Measurements from ENCODE around the gene FILIP1L.

Gene FILIP1L

DNA sequence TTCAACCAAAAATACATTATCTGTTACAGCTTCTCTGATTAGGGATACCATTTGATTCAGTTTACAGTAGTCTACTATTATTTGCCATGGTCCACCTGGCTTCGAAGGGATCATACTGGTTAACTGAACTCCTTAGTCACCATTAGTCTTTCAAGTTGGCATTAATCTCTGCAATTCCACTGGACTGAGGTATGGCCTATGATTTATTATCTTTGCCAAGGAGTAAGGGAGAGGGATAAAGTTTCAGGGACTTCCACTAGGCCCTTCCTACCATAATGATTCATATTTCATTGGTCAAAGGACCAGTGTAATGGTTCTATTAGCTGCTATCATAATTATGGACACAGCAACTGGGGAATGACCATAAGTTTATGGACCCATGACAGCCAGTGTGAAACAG is 303.9 kb downstream of the FILIP1L start:
- Histone ChIP-seq H3K9me3 (ENCODE audit: control insufficient read depth in 1 of 2, low read length in 2 of 2) (no peaks in the 10 kb centered on the region), H3K4me1 (ENCODE audit: control insufficient read depth in 1 of 2, insufficient read depth in 2 of 2, low read length in 2 of 2) (no peaks in the 10 kb centered on the region), H3K36me3 (ENCODE audit: control insufficient read depth in 1 of 2, insufficient read depth in 2 of 2, low read length in 2 of 2) (no peaks in the 10 kb centered on the region), H3K27ac (ENCODE audit: low read length) (no peak overlapping the region), H3K27me3 (ENCODE audit: low read depth, low read length) (no peaks in the 10 kb centered on the region), H3K4me3 (ENCODE audit: low read depth in 1 of 2, low read length in 2 of 2) (no peak overlapping the region)

DNA sequence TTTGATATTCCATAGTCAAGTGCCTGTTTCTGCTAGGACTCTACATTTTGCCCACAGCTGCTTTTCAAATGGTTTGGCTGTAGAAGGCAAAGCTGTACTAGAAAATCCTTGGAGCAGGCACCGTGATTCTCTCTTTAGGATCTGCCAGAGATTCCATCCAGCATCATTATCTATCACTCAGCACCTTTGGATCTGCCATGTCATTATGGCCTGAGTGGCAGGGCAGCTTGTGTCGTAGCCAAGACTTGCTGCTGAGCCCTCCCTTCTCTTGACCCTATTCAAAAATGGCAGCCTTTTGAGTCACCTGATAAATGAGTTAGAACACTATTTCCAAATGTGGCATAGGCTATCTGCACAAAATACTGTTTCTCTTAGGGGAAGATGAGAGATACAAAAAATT is 304.7 kb downstream of the FILIP1L start:
- Histone ChIP-seq H3K4me3 (ENCODE audit: low read depth in 1 of 2, low read length in 2 of 2) (no peak overlapping the region), H3K36me3 (ENCODE audit: control insufficient read depth in 1 of 2, insufficient read depth in 2 of 2, low read length in 2 of 2) (peaks cover 0 to 6% of the 10 kb centered on the region in 2 donors), H3K27me3 (ENCODE audit: low read depth, low read length) (no peaks in the 10 kb centered on the region), H3K4me1 (ENCODE audit: control insufficient read depth in 1 of 2, insufficient read depth in 2 of 2, low read length in 2 of 2) (no peaks in the 10 kb centered on the region), H3K9me3 (ENCODE audit: control insufficient read depth in 1 of 2, low read length in 2 of 2) (peaks cover 0 to 7% of the 10 kb centered on the region in 2 donors), H3K27ac (ENCODE audit: low read length) (no peak overlapping the region)

DNA sequence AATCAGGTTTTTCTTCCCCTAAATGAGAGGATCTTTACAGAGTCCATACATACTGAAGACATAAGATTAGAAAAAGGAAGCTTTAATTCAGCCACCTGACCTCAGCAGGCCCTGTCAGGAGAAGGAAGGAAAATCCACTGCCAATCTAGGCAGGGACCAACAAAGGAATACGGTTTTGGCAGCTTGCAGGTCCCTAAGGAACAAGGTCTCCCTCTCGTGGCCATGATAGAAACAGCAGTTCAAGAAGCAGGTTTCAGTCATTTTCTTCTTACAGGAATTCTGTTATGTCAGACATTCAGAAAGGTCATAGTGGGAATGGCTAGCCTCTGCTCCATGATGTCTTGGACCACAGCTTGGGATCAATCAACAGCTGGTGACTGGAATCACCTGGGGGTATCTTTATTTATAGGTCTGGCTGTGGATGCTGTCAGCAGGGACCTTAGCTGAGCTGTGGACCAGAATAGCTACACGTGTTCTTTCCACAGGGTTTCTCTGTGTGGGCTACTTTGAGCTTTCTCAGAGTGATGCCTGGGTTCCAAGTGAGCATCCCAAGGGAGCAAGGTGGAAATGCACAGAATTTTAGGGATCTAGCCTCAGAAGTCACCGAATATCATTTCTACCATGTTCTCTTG is 306.0 kb downstream of the FILIP1L start:
- Histone ChIP-seq H3K9me3 (ENCODE audit: control insufficient read depth in 1 of 2, low read length in 2 of 2) (peaks cover 0 to 10% of the 10 kb centered on the region in 2 donors), H3K4me1 (ENCODE audit: control insufficient read depth in 1 of 2, insufficient read depth in 2 of 2, low read length in 2 of 2) (no peaks in the 10 kb centered on the region), H3K27me3 (ENCODE audit: low read depth, low read length) (no peaks in the 10 kb centered on the region), H3K27ac (ENCODE audit: low read length) (no peak overlapping the region), H3K4me3 (ENCODE audit: low read depth in 1 of 2, low read length in 2 of 2) (no peak overlapping the region), H3K36me3 (ENCODE audit: control insufficient read depth in 1 of 2, insufficient read depth in 2 of 2, low read length in 2 of 2) (peaks cover 0 to 6% of the 10 kb centered on the region in 2 donors)

DNA sequence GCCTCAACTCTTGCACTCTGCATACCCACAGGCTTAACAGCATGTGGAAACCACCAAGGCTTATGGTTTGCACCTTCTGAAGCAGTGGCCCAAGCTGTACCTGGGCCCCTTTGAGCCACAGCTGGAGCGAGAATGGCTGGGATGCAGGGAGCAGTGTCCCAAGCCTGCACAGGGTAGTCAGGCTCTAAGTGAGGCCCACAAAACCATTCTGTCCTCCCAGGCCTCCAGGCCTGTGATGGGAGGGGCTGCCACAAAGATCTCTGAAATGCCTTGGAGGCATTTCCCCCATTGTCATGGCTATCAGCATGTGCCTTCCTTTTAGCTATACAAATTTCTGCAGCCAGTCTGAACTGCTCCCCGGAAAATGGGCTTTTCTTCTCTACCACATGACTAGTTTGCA is 309.1 kb downstream of the FILIP1L start:
- Histone ChIP-seq H3K4me1 (ENCODE audit: control insufficient read depth in 1 of 2, insufficient read depth in 2 of 2, low read length in 2 of 2) (no peaks in the 10 kb centered on the region), H3K9me3 (ENCODE audit: control insufficient read depth in 1 of 2, low read length in 2 of 2) (peaks cover 0 to 10% of the 10 kb centered on the region in 2 donors), H3K4me3 (ENCODE audit: low read depth in 1 of 2, low read length in 2 of 2) (no peak overlapping the region)

DNA sequence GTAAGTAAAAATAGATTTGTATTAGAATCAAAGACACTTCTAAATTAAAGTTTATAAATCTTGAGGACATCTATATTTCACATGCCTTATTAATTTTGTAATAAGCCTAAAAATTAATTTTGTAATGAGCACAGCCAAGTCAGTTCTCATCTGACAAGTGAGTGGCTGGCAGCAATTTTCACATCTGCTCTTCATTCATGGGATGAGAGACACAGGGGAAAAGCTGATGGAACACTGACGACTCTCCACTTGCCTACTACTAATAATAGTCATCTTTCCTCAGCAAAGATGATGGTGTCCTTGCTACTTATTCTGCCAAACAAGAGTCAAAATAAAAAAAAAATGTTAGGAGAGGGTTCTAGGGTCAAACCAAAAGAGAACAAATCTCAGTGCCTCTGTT is 311.0 kb downstream of the FILIP1L start:
- Histone ChIP-seq H3K9me3 (ENCODE audit: control insufficient read depth in 1 of 2, low read length in 2 of 2) (peaks cover 0 to 10% of the 10 kb centered on the region in 2 donors), H3K4me1 (ENCODE audit: control insufficient read depth in 1 of 2, insufficient read depth in 2 of 2, low read length in 2 of 2) (no peaks in the 10 kb centered on the region), H3K36me3 (ENCODE audit: control insufficient read depth in 1 of 2, insufficient read depth in 2 of 2, low read length in 2 of 2) (peaks cover 0 to 6% of the 10 kb centered on the region in 2 donors)

More for the DNA sequence above, 309.1 kb downstream of the FILIP1L start:
- H3K36me3 ChIP-seq (ENCODE audit: control insufficient read depth in 1 of 2, insufficient read depth in 2 of 2, low read length in 2 of 2) = peaks cover 0 to 6% of the 10 kb centered on the region in 2 donors
- H3K27ac ChIP-seq (ENCODE audit: low read length) = no peak overlapping the region
- no peaks in the 10 kb centered on the region for H3K27me3 ChIP-seq (ENCODE audit: low read depth, low read length)

DNA sequence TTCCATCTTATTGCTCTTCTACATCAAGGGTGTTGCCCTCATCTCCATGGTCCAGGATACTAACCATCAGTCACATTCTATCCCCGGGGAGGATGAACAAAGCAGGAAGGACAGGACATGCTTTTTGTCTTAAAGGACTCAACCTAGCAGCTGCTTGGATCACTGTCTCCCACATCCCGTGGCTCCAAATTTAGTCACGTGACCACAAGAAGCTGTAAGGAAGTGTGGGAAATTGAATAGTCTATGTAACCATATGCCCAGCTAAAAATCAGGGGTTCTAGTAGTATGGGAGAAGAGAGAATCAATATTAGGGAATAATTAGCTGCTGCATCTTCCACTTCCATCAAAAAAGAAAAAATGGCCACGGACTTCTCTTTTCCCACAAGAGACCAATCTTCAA is 314.9 kb downstream of the FILIP1L start:
- no peak overlapping the region for H3K4me3 ChIP-seq (ENCODE audit: low read depth in 1 of 2, low read length in 2 of 2)
- H3K36me3 ChIP-seq (ENCODE audit: control insufficient read depth in 1 of 2, insufficient read depth in 2 of 2, low read length in 2 of 2) = no peaks in the 10 kb centered on the region
- H3K4me1 ChIP-seq (ENCODE audit: control insufficient read depth in 1 of 2, insufficient read depth in 2 of 2, low read length in 2 of 2) = no peaks in the 10 kb centered on the region
- H3K9me3 ChIP-seq (ENCODE audit: control insufficient read depth in 1 of 2, low read length in 2 of 2) = peaks cover 0 to 4% of the 10 kb centered on the region in 2 donors
- H3K27me3 ChIP-seq (ENCODE audit: low read depth, low read length) = no peaks in the 10 kb centered on the region
- H3K27ac ChIP-seq (ENCODE audit: low read length) = no peak overlapping the region

More for the DNA sequence above, 311.0 kb downstream of the FILIP1L start:
- H3K27me3 ChIP-seq (ENCODE audit: low read depth, low read length) = no peaks in the 10 kb centered on the region
- H3K4me3 ChIP-seq (ENCODE audit: low read depth in 1 of 2, low read length in 2 of 2) = no peak overlapping the region
- H3K27ac ChIP-seq (ENCODE audit: low read length) = no peak overlapping the region

DNA sequence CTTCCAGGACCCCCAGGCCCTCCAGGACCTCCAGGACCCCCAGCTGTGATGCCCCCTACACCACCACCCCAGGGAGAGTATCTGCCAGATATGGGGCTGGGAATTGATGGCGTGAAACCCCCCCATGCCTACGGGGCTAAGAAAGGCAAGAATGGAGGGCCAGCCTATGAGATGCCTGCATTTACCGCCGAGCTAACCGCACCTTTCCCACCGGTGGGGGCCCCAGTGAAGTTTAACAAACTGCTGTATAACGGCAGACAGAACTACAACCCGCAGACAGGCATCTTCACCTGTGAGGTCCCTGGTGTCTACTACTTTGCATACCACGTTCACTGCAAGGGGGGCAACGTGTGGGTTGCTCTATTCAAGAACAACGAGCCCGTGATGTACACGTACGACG is 318.7 kb downstream of the FILIP1L start:
- no peaks in the 10 kb centered on the region for H3K27me3 ChIP-seq (ENCODE audit: low read depth, low read length)
- no peak overlapping the region for H3K27ac ChIP-seq (ENCODE audit: low read length)
- no peaks in the 10 kb centered on the region for H3K4me1 ChIP-seq (ENCODE audit: control insufficient read depth in 1 of 2, insufficient read depth in 2 of 2, low read length in 2 of 2)
- H3K36me3 ChIP-seq (ENCODE audit: control insufficient read depth in 1 of 2, insufficient read depth in 2 of 2, low read length in 2 of 2) = no peaks in the 10 kb centered on the region
- H3K9me3 ChIP-seq (ENCODE audit: control insufficient read depth in 1 of 2, low read length in 2 of 2) = no peaks in the 10 kb centered on the region
- no peak overlapping the region for H3K4me3 ChIP-seq (ENCODE audit: low read depth in 1 of 2, low read length in 2 of 2)

DNA sequence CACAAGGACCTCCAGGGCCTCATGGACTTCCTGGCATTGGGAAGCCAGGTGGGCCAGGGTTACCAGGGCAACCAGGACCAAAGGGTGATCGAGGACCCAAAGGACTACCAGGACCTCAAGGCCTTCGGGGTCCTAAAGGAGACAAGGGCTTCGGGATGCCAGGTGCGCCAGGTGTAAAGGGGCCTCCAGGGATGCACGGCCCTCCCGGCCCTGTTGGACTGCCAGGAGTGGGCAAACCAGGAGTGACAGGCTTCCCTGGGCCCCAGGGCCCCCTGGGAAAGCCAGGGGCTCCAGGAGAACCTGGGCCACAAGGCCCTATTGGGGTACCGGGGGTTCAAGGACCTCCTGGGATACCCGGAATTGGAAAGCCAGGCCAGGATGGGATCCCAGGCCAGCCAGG is 319.8 kb downstream of the FILIP1L start:
- Histone ChIP-seq H3K36me3 (ENCODE audit: control insufficient read depth in 1 of 2, insufficient read depth in 2 of 2, low read length in 2 of 2) (no peaks in the 10 kb centered on the region), H3K9me3 (ENCODE audit: control insufficient read depth in 1 of 2, low read length in 2 of 2) (no peaks in the 10 kb centered on the region), H3K27me3 (ENCODE audit: low read depth, low read length) (no peaks in the 10 kb centered on the region), H3K27ac (ENCODE audit: low read length) (no peak overlapping the region), H3K4me1 (ENCODE audit: control insufficient read depth in 1 of 2, insufficient read depth in 2 of 2, low read length in 2 of 2) (no peaks in the 10 kb centered on the region), H3K4me3 (ENCODE audit: low read depth in 1 of 2, low read length in 2 of 2) (no peak overlapping the region)

DNA sequence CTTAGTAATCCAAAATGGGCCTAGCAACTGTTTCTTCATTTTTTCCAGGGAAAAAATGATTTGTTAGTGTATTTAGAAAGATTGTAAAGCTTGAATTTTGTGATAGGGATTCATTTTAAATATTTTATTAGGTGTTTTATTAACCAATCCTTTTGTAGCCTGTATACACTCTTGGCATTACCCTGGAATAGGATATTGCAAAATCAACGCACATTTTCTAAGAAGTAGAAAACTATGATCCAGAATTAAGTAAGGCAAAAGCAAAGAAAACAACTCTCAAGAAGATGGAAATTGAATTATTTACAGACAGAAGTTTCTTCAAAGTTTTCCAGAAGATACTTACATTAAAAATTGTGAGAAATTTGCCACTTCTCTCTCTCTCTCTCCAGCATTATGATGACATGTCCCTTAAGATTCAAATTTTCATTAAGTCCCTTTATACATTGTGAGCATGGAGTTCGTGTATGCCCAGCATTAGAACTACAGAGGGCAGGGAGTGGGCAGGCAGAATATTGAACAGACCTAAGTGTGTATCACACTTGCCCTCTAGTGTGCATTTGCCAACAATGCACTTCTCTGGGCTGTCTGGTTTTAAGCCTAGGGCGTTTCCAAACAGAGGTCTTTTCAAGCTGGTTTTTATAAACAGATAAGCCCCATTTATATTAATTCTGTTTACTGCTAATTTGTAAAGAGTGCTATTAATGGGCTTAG is 325.1 kb downstream of the FILIP1L start:
- H3K4me1 ChIP-seq (ENCODE audit: control insufficient read depth in 1 of 2, insufficient read depth in 2 of 2, low read length in 2 of 2) = no peaks in the 10 kb centered on the region
- no peaks in the 10 kb centered on the region for H3K27me3 ChIP-seq (ENCODE audit: low read depth, low read length)
- H3K27ac ChIP-seq (ENCODE audit: low read length) = no peak overlapping the region
- no peaks in the 10 kb centered on the region for H3K36me3 ChIP-seq (ENCODE audit: control insufficient read depth in 1 of 2, insufficient read depth in 2 of 2, low read length in 2 of 2)
- H3K9me3 ChIP-seq (ENCODE audit: control insufficient read depth in 1 of 2, low read length in 2 of 2) = no peaks in the 10 kb centered on the region
- no peak overlapping the region for H3K4me3 ChIP-seq (ENCODE audit: low read depth in 1 of 2, low read length in 2 of 2)

Data from muscle layer of duodenum (tissue), 2 donors.